Endometrial microvascular endothelial cells (primary cell): ENCODE results near the gene SLC18B1. TPM values are rescaled to one million over a fixed set of nuclear protein-coding genes. Genes with fewer than 3 reads are reported as not detected.
"Not testable (repeated sequence)": the region's sequence is repeated elsewhere in the genome, so short reads cannot be mapped to it uniquely, and the experiment has no call there.

Experiments used
- in situ Hi-C: cut with HindIII; loops from 2 replicates; pipeline ENCODE4 v1.10.0; 2017; ENCODE audit warnings: low sequenced_read_pairs, low pct_unique_long_range_greater_than_20kb; ENCODE audit errors: inconsistent ontology term
- total RNA-seq: library from RNA; depleted of rRNA; stranded (reverse); fragments of >200 nt; gene quantifications from one replicate; pipeline ENCODE4 v1.2.3, GENCODE V29; 2015; ENCODE audit errors: inconsistent ontology term

Gene SLC18B1
- total RNA-seq, 1 donor from 2014 or later: 14.3 TPM

GRCh38 chr6:132805548-132805947 is 7.1 kb upstream of the SLC18B1 start:
- in situ Hi-C loops: no loop called here

GRCh38 chr6:132804251-132804650 is 5.8 kb upstream of the SLC18B1 start:
- in situ Hi-C loops: no loop called here

- in situ Hi-C loops: no loop called here
These were observed 2.2 kb upstream of the SLC18B1 start for GRCh38 chr6:132800656-132801055.

GRCh38 chr6:132798869-132799538 is 567 bp upstream of the SLC18B1 start:
- in situ Hi-C loops: no loop called here

- in situ Hi-C loops: no loop called here
These were observed 3.0 kb downstream of the SLC18B1 start for GRCh38 chr6:132795461-132795860.

GRCh38 chr6:132792510-132792909 is 5.9 kb downstream of the SLC18B1 start:
- in situ Hi-C loops: no loop called here

GRCh38 chr6:132790450-132790849 is 8.0 kb downstream of the SLC18B1 start:
- in situ Hi-C loops: no loop called here

GRCh38 chr6:132789396-132789776 is 9.1 kb downstream of the SLC18B1 start:
- in situ Hi-C loops: no loop called here

- in situ Hi-C loops: no loop called here
These were observed 9.6 kb downstream of the SLC18B1 start for GRCh38 chr6:132788658-132789395.

- in situ Hi-C loops: no loop called here
These were observed 12.5 kb downstream of the SLC18B1 start for GRCh38 chr6:132785936-132786335.

- in situ Hi-C loops: no loop called here
These were observed 17.6 kb downstream of the SLC18B1 start for GRCh38 chr6:132780770-132781371.

- in situ Hi-C loops: not testable (repeated sequence)
These were observed 20.6 kb downstream of the SLC18B1 start for GRCh38 chr6:132777881-132778280.

GRCh38 chr6:132768051-132768517 is 30.4 kb downstream of the SLC18B1 start:
- in situ Hi-C loops: no loop called here

- in situ Hi-C loops: no loop called here
These were observed 32.9 kb downstream of the SLC18B1 start for GRCh38 chr6:132765560-132765959.

- in situ Hi-C loops: no loop called here
These were observed 34.1 kb downstream of the SLC18B1 start for GRCh38 chr6:132764370-132764769.

- in situ Hi-C loops: no loop called here
These were observed 35.2 kb downstream of the SLC18B1 start for GRCh38 chr6:132763269-132763668.

GRCh38 chr6:132760256-132760655 is 38.2 kb downstream of the SLC18B1 start:
- in situ Hi-C loops: no loop called here

GRCh38 chr6:132758689-132759088 is 39.7 kb downstream of the SLC18B1 start:
- in situ Hi-C loops: no loop called here

- in situ Hi-C loops: no loop called here
These were observed 46.2 kb downstream of the SLC18B1 start for GRCh38 chr6:132752255-132752654.

GRCh38 chr6:132751828-132752227 is 46.6 kb downstream of the SLC18B1 start:
- in situ Hi-C loops: no loop called here
